Midbrain (tissue), 1 donor: ENCODE data around the gene KAT7.
"Not testable (repeated sequence)": the region's sequence is repeated elsewhere in the genome, so short reads cannot be mapped to it uniquely, and the experiment has no call there.

Experiments used
- DNase-seq: peaks from one replicate; lab custom pipeline; 2025; lab: John Stamatoyannopoulos, UW

Gene KAT7

GRCh38 chr17:49788478-49789242 lies at the start of gene KAT7:
KAT7 (plus strand) TSS chr17:49788681; CDS start chr17:49788835, 154 bp downstream.
- DNase-seq = peak; percentile 99

DNA sequence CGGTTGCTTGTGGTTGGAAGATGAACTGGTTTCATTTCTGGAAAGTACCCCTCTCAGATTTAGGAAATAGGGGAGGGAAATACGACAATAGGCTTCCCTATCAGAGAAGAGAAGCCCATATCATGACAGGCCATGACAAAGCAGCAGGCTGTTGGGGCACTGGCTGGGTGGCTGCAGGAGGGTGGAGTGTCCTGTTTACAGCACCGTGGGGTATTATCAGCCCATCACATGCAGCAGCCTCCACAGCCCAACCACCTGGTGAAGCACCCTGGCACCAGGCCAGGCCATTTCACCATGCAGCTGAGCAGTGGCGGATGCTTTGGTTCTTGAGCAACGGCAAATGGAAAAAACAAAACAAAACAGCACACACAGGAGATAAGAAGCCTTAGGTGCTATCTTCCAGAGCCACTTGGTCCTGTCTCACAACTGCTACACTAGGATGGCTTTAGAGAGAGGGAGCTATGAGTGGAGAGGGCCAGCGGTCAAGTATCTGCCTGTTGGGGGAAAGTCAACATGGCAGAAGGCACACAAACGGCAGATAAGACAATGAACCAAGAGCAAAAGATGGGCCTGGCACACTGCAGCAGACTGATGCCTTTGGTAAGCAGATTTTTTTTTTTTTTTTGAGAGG lies 48.7 kb upstream of the KAT7 start:
- no peak for DNase-seq

DNA sequence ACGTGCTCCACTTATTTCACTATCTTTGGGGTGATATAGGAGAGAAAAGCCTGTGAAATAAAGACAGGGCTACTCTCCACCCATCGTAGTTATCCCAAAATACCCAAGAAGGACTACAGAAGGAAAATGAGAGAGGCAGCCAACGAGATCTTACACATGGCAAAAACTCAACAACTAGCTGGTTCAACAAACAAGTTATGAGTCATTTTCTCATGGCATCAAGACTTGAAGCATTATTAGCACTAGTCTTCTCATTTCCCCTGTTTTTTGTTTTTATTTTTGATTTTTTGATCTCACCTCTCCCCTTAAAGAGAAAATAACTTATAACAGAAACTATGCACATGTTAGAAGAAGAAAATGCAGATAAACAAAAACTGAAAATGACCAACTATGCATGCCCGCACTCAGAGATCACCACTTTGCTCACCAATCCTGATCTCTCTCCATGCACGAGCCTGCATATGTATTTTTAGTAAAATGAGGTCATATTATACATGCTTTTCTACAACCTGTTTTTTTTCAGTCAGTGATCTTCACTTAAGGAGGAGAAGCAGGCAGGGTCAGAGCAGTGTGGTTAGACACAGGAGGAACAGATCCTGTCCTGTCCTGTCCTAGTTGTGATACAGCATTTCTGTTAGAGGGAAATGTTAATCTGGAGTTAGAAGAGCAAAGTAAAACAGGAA lies 47.3 kb upstream of the KAT7 start:
- no peak for DNase-seq

GRCh38 chr17:49741692-49742076 lies 46.8 kb upstream of the KAT7 start:
- no peak for DNase-seq

DNA sequence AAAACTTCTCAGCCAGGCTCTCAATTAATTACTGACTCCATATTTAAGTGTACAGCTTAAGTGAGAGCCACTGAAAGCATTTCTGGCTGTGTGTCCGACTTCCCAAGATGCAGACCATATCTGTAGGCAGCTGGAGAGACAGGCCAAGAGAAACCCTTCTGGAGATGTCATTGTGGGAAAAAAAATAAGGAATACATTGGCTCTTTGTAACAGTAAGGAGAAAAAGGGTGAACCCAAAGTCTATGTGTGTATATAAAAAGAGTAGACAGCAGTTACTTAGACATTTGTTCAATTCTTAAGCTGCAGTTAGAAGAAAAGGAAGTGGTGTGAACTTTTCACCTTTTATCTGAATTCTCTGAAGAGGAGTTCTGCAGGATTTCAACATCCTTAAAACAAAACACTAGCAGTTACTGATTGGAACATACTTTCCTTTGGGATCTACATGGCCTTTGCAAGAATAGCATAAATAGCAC lies 46.3 kb upstream of the KAT7 start:
- DNase-seq = no peak

DNA sequence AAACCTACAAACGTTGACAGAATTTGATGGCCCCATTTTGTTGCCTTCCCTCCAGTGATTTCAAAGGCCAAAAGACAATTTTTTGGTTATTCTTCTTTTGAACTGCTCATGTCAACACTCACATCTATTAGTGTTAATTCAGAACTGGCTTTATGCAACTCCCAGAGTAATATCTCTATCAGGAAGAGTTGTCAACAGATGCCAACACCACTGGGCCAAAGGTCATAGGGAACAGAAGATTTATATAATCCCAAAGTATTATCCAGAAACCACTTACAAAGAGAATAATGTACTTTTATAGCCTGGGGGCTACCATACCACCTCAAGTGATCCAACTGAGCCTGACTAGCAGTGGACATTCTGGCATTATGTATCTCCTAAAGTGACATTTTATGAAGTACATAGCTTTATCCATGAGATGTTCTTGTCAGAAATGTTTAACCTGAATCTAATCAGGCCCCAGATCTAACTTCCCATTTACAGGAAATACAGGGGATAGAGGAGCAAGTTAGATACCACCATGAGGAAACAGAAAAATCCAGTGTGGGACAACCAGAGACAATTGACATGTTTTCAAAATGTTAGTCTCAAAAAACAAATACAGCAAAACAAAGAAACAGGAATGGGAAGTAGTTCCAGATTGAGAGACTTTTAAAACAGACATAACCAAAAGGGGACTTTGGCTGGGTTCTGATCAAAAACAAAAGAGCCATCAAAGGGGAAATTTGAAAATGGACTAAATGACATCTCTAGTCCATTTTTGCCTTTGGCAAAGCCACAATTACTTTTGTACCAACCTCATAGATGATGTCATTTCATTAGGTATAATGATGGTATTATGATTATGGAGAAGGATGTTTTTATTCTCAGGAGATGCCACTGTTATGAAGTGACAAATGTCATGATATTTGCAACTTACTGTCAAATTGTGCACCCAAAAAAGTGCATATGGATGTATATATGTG lies 43.0 kb upstream of the KAT7 start:
- no peak for DNase-seq

- no peak for DNase-seq
Measured at GRCh38 chr17:49746791-49747490, 41.5 kb upstream of the KAT7 start.

DNA sequence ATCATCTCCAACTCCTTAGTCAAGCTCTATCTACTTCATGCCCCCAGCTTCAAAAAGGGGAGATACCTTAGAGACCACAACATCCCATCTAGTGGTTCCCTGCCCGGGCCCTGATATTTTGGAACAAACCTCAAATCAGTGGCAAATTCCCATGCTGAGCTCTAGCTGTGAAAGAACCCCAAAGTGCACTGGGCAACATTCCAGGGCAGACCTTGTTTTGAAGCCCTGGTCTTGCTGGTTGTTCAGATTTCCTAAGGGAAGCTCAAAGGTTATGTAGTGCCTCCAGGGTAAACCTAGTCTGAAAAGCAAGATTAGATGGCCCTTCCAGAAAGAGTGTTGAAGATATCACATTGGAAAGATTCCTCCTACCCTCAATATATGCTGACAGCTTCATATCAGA lies 40.8 kb upstream of the KAT7 start:
- DNase-seq = no peak

DNA sequence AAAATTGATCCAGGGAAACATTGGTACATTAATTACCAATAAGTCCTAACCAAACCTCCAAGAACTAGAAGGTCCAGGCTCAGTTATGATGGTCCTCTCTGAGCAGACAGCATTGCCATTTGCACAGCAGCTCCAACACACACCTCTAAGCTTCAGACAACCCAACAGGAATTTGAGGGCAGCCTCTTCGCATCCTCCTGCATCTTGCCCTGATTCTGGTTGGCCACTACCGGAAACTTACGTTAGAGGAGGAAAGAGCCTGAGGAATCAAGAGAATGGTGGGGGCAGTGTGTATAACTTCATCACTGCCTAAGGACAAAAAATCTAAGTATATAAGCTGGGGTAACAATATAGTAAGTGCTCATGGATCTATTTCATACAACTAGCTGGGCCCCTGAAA lies 40.3 kb upstream of the KAT7 start:
- no peak for DNase-seq

DNA sequence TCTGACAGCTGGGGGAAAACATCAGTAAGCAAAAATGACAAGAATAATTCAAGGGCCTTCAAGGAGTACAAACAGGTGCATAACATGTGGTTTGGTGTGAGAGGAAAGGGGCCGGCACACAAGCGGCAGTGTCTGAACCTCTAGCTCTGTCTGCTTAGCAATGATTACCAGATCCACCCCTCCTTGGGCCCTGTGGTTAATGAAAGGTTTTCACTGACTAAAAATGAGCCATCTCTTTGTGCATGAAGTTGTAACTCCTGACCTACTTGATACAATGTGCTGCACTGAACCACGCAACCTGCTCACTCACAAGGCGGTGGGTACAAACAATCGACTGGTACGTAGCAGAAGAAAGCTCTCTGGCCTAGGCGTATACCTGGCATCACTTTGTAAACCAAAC lies 39.7 kb upstream of the KAT7 start:
- DNase-seq = no peak

DNA sequence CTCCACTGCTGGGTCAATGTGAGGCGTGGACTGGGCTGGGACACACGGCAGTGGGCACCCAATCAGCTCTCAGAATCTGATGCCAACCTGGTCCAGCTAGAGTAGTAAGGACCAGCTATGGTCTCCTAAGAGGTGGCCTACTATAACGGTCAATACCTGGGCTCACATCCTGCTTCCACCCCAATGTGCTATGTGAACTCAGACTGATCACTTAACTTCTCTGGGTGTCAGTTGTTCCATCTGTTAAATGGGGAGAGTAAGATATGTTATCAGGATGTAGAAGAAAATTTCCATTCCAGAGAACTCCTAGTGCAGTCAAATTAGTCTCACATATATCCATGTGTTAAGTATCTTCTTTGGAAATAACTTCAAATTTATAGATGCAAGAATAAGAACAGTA lies 38.8 kb upstream of the KAT7 start:
- DNase-seq = no peak

- no peak for DNase-seq
Measured at GRCh38 chr17:49752508-49752907, 36.0 kb upstream of the KAT7 start.

- DNase-seq = no peak
Measured at GRCh38 chr17:49753959-49754391, 34.5 kb upstream of the KAT7 start.

GRCh38 chr17:49755663-49756283 lies 32.7 kb upstream of the KAT7 start:
- no peak for DNase-seq

DNA sequence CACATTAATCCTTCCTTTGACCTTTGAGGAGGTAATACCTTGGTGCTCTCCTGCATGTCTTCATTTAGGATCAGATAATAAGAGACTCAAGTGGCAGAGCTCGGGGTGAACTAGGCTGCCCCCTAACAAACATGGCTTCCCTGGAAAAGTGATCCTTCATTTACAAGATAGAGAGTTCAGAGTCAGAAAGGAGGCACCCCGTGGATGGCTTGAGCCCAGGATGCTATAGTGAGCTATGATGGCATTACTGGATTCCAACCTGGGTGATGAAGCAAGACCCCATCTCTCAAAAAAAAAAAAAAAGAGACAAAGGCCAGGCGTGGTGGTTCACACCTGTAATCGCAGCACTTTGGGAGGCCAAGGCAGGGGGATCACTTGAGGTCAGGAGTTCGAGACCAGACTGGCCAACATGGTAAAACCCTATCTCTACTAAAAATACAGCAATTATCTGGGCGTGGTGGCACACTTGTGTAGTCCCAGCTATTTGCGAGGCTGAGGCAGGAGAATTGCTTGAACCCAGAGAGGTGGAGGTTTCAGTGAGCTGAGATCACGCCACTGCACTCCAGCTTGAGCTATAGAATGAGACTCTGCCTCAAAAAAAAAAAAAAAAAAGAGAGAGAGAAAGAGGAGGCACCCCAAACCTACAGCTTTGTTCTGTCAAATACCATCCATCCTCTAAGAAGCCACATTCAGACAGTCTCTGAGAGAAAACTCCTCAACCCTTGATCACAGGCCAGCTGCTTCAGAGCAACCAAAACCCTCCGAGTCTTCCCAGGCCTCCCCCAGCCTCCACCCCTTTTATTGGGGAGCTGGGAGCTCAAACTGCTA lies 31.9 kb upstream of the KAT7 start:
- DNase-seq = no peak

DNA sequence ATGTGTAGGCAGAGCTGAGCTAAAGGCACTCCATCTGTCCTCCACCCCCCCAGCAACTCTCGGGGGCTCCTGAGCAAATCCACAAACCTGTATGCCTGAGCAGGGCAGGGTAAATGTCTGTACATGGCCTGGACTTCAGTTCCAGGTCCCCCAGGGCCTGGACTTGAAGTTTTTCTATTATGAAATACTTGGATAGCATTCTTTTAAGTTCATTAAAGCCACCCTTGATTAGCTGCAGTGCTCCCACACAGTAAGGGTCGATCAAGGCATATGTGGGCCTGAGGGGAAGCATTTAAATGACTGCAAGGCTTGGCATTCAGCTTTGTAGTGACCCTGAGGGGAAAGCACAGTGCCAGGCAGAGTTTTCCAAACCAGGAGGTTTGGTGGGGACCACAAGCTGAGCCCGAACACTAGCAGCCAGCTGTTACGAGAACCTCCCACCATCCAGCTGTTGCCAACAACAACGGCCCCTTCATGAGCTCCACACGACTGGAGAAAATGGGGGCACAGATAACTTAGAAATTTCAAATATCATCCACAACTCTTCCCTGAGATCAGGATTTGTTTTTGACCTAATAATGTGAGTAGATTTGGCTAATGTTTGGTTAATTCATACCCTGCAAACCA lies 31.2 kb upstream of the KAT7 start:
- no peak for DNase-seq

DNA sequence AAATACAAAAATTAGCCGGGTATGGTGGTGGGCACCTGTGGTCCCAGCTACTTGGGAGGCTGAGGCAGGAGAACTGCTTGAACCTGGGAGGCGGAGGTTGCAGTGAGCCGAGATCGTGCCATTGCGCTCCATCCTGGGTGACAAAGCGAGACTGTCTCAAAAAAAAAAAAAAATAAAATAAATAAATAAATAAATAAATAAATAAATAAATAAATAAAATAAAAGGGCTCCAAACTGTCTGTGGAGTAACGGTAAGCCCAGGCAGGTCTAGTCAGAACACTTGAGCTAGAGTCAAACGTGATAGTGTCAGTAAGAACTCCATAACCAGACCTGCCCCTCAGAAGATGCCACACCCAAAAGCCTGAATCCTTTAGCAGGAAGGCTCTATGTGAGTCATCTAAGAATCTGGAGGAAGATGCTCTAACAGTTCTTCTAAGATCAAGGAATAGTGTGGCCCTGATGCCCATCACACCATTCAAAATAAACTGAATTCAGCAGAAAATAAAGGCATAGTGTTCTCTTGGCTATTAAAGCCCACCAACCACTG lies 29.9 kb upstream of the KAT7 start:
- not testable (repeated sequence) for DNase-seq

DNA sequence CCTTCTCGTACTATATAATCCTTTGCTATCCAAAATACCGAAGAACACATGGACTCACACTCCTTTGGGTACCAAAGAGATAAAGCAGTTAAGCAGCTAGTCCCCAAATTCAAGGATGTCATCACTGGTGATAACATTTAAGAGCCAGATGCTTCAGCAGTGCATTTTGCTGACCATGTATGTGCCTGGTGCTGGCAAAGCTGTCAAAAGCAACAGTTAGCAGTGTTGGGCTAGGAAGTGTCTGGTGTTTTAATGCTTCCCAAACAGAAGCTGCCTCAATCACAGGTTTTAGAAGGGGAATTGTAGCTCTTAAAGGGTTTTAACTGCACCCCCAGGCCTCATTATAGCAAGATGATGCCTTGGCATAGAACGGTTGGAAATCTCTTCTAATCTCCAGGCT lies 29.3 kb upstream of the KAT7 start:
- no peak for DNase-seq

- DNase-seq = no peak
Measured at GRCh38 chr17:49760296-49760695, 28.2 kb upstream of the KAT7 start.
